ENCODE results near the gene ANKS3. TPM values are rescaled to one million over a fixed set of nuclear protein-coding genes. Genes with fewer than 3 reads are reported as not detected.

Gene ANKS3
- total RNA-seq, 3 donors from 2014 or later, result 18.2 to 32.3 (median 21.3) TPM

- Histone ChIP-seq H3K4me3 (no peak overlapping the region), H3K4me1 (ENCODE audit: low read depth) (no peaks in the 10 kb centered on the region), H3K9me3 (no peaks in the 10 kb centered on the region), H3K36me3 (ENCODE audit: low read depth) (no peaks in the 10 kb centered on the region)
- ATAC-seq, result no peak
- intact Hi-C loops (cut with DNase I, micrococcal nuclease), result no loop called here
- no peak for DNase-seq
- no peak for TF ChIP-seq CTCF (IDR thresholded peaks at IDR 0.05)
These were observed 86.5 kb downstream of the ANKS3 start for GRCh38 chr16:4647644-4647980.

GRCh38 chr16:4646773-4647643 lies 87.1 kb downstream of the ANKS3 start:
- no peak for TF ChIP-seq CTCF (IDR thresholded peaks at IDR 0.05)
- DNase-seq (no peak), ATAC-seq (no peak)
- Histone ChIP-seq H3K4me3 (no peak overlapping the region), H3K9me3 (no peaks in the 10 kb centered on the region), H3K36me3 (ENCODE audit: low read depth) (no peaks in the 10 kb centered on the region), H3K4me1 (ENCODE audit: low read depth) (no peaks in the 10 kb centered on the region)
- intact Hi-C loops (cut with DNase I, micrococcal nuclease), result no loop called here

Small RNA genes within 50 kb of the gene (microRNA-seq; reads per million reads assigned to microRNA genes)
- 0.70 reads per million for gene MIR6769A

Other genes with a start within 250 kb of the ANKS3 start
- 10 to 100 TPM; 16.9 to 23.5 (median 19.6) TPM for gene CDIP1, start 195.5 kb downstream of the ANKS3 start, total RNA-seq
- gene C16orf96, start 177.9 kb downstream of the ANKS3 start, total RNA-seq, result not detected
- gene UBALD1, start 119.4 kb downstream of the ANKS3 start, total RNA-seq, result 10 to 100 TPM; 21.3 to 38.8 (median 22.5) TPM
- gene MGRN1, start 109.4 kb downstream of the ANKS3 start, total RNA-seq, result 10 to 100 TPM; 72.3 to 80.2 (median 77.0) TPM
- gene NUDT16L1, start 40.7 kb downstream of the ANKS3 start, total RNA-seq, result 10 to 100 TPM; 28.3 to 47.8 (median 40.4) TPM
- gene DNAAF8, start 266 bp upstream of the ANKS3 start, total RNA-seq, result 1 to 10 TPM in 1 of 3 donors, under 1 TPM in 2; 0.22 to 1.8 (median 0.98) TPM
- 10 to 100 TPM; 11.0 to 22.9 (median 18.8) TPM for gene ZNF500, start 32.9 kb upstream of the ANKS3 start, total RNA-seq
- 1 to 10 TPM in 1 of 3 donors, not detected in 2; 1.1 TPM for gene SEPTIN12, start 54.1 kb upstream of the ANKS3 start, total RNA-seq
- 100 to 1,000 TPM; 208 to 573 (median 395) TPM for gene SMIM22, start 61.1 kb upstream of the ANKS3 start, total RNA-seq
- 10 to 100 TPM; 18.5 to 40.6 (median 31.7) TPM for gene ROGDI, start 68.4 kb upstream of the ANKS3 start, total RNA-seq
- gene GLYR1, start 113.0 kb upstream of the ANKS3 start, total RNA-seq, result 100 to 1,000 TPM; 110 to 123 (median 111) TPM
- 10 to 100 TPM; 41.3 to 42.7 (median 41.6) TPM for gene UBN1, start 113.2 kb upstream of the ANKS3 start, total RNA-seq
- gene PPL, start 202.9 kb upstream of the ANKS3 start, total RNA-seq, result 10 to 100 TPM; 10.8 to 22.1 (median 13.9) TPM
- gene SEC14L5, start 224.1 kb upstream of the ANKS3 start, total RNA-seq, result 1 to 10 TPM; 1.3 to 1.6 (median 1.4) TPM